Upper lobe of right lung (tissue), 1 donor: Measurements from ENCODE around the gene ARTN. TPM values are rescaled to one million over a fixed set of nuclear protein-coding genes. Genes with fewer than 3 reads are reported as not detected.

Experiments
- ATAC-seq: fragments of 200-7000 bp; cut with Tn5 transposase; one replicate; pipeline ENCODE4 v1.9.1; 2020; ENCODE audit warnings: mild to moderate bottlenecking, moderate library complexity
- DNase-seq: peaks from one replicate; pipeline ENCODE4 v3.0.0-alpha.2; 2020
- H3K27ac ChIP-seq: fragments of 200-600 bp; one replicate; pipeline ENCODE4 v1.8.0; 2022
- H3K27me3 ChIP-seq: fragments of 200-600 bp; one replicate; pipeline ENCODE4 v1.8.0; 2022; ENCODE audit warnings: mild to moderate bottlenecking
- H3K36me3 ChIP-seq: fragments of 200-600 bp; one replicate; pipeline ENCODE4 v1.8.0; 2022
- H3K4me1 ChIP-seq: fragments of 200-600 bp; one replicate; pipeline ENCODE4 v1.8.0; 2022
- H3K4me3 ChIP-seq: fragments of 200-600 bp; one replicate; pipeline ENCODE4 v1.8.0; 2022; ENCODE audit warnings: mild to moderate bottlenecking
- H3K9me3 ChIP-seq: fragments of 200-600 bp; one replicate; pipeline ENCODE4 v1.8.0; 2022
- intact Hi-C: fragments of 100-400 bp; cut with DNase I; formaldehyde crosslinking; loops from one replicate; pipeline ENCODE4 v1.11.0; 2022
- total RNA-seq: library from RNA; stranded (reverse); fragmentation: NEBNext Ultra II Directional; extraction: Animal tissue kit (Norgen Biotek cat#: 25700); gene quantifications from one replicate; pipeline ENCODE4 v1.2.1, GENCODE V29; 2021
- TF ChIP-seq, protein P1 (sequence below): fragments of 200-600 bp; IDR thresholded peaks from one replicate; pipeline ENCODE4 v1.8.0; 2022; ENCODE audit warnings: antibody characterized with exemption
- donor health status: DM: no; HTN: yes; CAD: no; lungs with severe emphysema.

ARTN gene
- total RNA-seq, 1 donor from 2014 or later: 0.43 TPM

DNA sequence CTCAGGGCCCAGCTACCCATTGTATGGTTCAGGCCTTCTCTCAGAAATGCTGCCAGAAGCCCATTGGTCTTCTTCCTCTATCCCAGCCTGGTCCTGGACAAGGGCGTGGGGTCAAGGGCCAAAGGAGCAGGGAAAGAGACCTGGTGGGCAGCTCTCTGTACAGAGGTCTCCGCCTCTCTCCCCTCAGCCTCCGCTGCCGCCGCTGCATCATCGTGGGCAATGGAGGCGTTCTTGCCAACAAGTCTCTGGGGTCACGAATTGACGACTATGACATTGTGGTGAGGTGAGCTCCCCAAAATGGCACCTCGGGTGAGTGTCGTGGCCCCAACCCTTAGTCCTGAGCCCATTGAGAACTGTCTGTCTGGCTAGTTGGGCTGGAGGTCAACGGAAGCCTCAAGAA lies 34.6 kb upstream of the ARTN start:
- peaks cover 20% of the 10 kb centered on the region for H3K36me3 ChIP-seq
- no peak overlapping the region for H3K4me3 ChIP-seq
- no peak for ATAC-seq
- TF ChIP-seq, protein P1, sequence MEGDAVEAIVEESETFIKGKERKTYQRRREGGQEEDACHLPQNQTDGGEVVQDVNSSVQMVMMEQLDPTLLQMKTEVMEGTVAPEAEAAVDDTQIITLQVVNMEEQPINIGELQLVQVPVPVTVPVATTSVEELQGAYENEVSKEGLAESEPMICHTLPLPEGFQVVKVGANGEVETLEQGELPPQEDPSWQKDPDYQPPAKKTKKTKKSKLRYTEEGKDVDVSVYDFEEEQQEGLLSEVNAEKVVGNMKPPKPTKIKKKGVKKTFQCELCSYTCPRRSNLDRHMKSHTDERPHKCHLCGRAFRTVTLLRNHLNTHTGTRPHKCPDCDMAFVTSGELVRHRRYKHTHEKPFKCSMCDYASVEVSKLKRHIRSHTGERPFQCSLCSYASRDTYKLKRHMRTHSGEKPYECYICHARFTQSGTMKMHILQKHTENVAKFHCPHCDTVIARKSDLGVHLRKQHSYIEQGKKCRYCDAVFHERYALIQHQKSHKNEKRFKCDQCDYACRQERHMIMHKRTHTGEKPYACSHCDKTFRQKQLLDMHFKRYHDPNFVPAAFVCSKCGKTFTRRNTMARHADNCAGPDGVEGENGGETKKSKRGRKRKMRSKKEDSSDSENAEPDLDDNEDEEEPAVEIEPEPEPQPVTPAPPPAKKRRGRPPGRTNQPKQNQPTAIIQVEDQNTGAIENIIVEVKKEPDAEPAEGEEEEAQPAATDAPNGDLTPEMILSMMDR: no peak
- no peaks in the 10 kb centered on the region for H3K27me3 ChIP-seq
- DNase-seq: no peak
- H3K4me1 ChIP-seq: no peaks in the 10 kb centered on the region
- intact Hi-C loops: no loop called here
- no peaks in the 10 kb centered on the region for H3K9me3 ChIP-seq
- H3K27ac ChIP-seq: no peak overlapping the region

DNA sequence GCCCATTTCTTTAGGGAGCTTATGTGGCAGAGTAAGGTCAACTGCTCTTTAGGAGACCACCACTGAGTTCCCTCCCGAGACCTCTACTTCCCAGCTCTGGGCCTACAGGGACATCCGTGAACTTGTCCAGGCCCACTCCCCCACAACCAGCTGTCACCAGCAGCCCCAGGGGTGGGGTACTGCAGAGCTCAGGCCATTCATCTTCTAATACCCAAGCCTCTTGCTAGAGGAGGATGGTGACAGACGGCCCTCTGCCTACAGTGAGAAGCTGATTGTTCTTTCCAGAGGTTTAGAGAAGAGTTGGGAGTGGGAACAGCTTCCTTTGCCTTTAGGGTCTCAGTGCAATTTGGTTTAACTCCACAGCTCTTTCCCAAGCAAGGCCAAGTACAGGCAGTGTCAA lies 33.2 kb upstream of the ARTN start:
- no peak for DNase-seq
- Histone ChIP-seq H3K4me1 (no peaks in the 10 kb centered on the region), H3K4me3 (no peak overlapping the region), H3K36me3 (peaks cover 10% of the 10 kb centered on the region), H3K27ac (no peak overlapping the region), H3K9me3 (no peaks in the 10 kb centered on the region), H3K27me3 (no peaks in the 10 kb centered on the region)
- TF ChIP-seq, protein P1: no peak
- intact Hi-C loops: no loop called here
- ATAC-seq: no peak

DNA sequence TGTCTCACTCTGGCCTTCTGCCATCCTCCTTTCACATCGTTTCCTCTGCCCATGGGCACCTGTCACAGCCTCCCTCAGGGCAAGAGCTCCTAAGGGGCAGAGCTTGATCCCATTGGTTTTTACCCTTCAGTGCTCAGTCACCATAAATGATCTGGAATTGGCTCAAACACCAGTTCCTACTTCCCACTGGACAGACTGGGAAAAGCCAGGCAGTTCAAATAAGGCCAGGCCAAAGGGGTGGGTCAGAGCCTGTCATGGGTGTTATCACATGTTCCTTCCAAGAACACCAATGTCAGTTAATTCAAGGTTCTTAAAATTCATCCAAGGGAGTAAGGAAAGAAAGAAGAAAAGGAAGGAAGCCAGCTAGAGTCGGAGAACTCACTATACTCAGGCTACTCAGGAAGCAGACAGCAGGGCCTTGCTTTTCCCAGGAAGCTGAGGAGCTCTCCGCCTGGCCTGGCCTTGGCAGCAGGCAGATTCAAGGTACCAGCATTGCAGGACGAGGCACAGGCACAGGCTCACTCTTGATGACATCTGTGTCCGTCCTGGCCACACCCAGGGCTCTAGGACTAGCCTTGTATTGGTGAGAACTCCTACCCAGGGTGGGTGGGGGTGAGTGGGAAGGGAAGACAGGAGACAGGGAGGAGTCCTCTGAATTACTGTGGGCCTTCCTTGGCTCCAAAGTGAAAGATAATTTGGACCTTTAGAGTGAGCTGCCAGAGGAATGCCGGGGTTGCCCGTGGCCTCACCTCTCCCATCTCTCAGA lies 32.2 kb upstream of the ARTN start:
- Histone ChIP-seq H3K4me1 (no peaks in the 10 kb centered on the region), H3K27me3 (no peaks in the 10 kb centered on the region), H3K4me3 (no peak overlapping the region), H3K9me3 (no peaks in the 10 kb centered on the region), H3K36me3 (peaks cover 4% of the 10 kb centered on the region), H3K27ac (no peak overlapping the region)
- TF ChIP-seq, protein P1: no peak
- ATAC-seq (no peak), DNase-seq (no peak)
- intact Hi-C loops: no loop called here

DNA sequence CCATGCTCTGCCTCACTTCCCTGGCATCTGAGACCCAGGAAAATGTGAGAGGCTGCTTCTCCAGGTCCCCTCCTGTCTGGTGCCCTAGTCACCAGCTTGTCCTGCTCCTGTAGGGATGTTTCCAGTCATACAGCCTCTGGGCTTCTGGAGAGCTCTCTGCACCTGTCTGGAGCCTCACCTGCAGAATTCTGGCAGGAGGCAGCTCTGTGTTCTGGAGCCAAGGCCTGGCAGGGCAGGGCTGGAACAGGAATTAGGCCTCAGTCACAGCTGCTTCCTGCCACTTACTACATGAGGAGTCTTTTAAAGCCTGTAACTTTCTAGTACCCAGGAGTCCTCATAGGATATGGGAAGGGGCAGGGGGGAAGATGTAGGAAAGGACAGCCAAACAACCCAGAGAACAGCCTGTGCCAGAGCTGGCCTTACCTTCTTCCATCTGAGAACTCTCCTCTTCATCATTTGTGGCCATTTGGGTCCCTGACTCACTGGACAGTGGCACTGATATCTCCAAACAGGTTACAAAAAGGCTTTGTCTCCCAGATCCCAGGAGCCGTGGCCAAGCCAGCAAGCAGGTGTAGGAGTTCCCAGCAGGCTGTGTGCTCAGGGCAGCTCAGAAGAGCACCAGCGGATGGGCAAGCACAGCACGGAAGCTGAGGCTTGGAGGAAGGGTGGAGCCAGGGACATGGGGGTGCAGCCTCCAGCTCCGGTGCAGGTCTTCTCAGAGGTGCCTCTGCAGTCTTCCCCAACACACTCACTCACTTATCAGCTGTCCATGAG lies 31.4 kb upstream of the ARTN start:
- no peak overlapping the region for H3K4me3 ChIP-seq
- no peaks in the 10 kb centered on the region for H3K27me3 ChIP-seq
- peaks cover 4% of the 10 kb centered on the region for H3K36me3 ChIP-seq
- intact Hi-C loops: no loop called here
- ATAC-seq (no peak), DNase-seq (no peak)
- no peaks in the 10 kb centered on the region for H3K9me3 ChIP-seq
- no peak overlapping the region for H3K27ac ChIP-seq
- TF ChIP-seq, protein P1: no peak
- no peaks in the 10 kb centered on the region for H3K4me1 ChIP-seq

DNA sequence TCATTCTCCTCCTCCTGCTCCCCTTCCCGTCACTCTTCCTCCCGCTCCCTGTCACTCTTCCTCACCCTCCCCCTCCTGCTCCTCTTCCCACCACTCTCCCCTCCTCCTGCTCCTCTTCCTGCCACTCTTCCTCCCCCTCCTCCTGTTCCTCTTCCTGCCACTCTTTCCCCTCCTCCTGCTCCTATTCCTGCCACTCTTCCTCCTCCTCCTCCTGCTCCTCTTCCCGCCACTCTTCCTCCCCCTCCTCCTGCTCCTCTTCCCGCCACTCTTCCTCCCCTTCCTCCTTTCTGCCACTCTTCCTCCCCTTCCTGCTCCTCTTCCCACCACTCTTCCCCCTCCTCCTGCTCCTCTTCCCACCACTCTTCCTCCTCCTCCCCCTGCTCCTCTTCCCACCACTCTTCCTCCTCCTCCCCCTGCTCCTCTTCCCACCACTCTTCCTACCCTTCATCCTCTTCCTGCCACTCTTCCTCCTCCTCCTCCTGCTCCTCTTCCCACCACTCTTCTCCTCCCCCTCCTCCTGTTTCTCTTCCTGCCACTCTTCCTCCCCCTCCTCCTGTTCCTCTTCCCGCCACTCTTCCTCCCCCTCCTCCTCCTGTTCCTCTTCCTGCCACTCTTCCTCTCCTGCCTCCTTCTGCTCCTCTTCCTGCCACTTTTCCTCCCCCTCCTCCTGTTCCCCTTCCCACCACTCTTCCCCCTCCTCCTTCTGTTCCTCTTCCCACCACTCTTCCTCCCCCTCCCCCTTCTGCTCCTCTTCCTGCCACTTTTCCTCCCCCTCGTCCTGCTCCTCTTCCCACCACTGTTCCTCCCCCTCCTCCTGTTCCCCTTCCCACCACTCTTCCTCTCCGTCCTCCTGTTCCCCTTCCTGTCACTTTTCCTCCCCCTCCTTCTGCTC lies 28.7 kb upstream of the ARTN start:
- Histone ChIP-seq H3K27me3 (no peaks in the 10 kb centered on the region), H3K36me3 (no peaks in the 10 kb centered on the region), H3K4me3 (no peak overlapping the region), H3K27ac (no peak overlapping the region), H3K4me1 (no peaks in the 10 kb centered on the region), H3K9me3 (no peaks in the 10 kb centered on the region)
- DNase-seq: no peak
- intact Hi-C loops: no loop called here
- TF ChIP-seq, protein P1: no peak
- ATAC-seq: no peak
